IMR-90 (cell line): ENCODE results near the gene SMYD5. TPM values are rescaled to one million over a fixed set of nuclear protein-coding genes. Genes with fewer than 3 reads are reported as not detected.

Experiments
- ATAC-seq: fragments of 200-7000 bp; cut with Tn5 transposase; 2 replicates; pipeline ENCODE4 v1.9.1; 2020; ENCODE audit warnings: low read depth, mild to moderate bottlenecking, moderate library complexity
- BruUV-seq: library from RNA; stranded (reverse); fragments of 400-500 nt; replicated peaks from 2 replicates; lab custom pipeline; 2021; lab: Mats Ljungman, UMichigan
- CTCF ChIA-PET: fragments of 300-600 bp; formaldehyde crosslinking; extraction: SDS; loops from one replicate; lab custom pipeline; 2021; ENCODE audit warnings: antibody characterized with exemption; lab: Yijun Ruan, JAX
- POLR2A ChIA-PET: fragments of 300-600 bp; sonication (Branson Sonifier 250); formaldehyde crosslinking; loops from one replicate; lab custom pipeline; 2022; ENCODE audit warnings: antibody characterized with exemption; ENCODE audit not compliant: unreplicated experiment; lab: Charles Lee
- DNase-seq: peaks from one replicate; pipeline ENCODE4 v3.0.0; 2013
- H2AFZ ChIP-seq: replicated peaks from 2 replicates; pipeline ENCODE3; 2013; ENCODE audit warnings: low read length, mild to moderate bottlenecking; ENCODE audit not compliant: poor library complexity
- H2AK5ac ChIP-seq: 2 replicates; pipeline ENCODE4 v1.6.1; 2013; ENCODE audit warnings: low read depth, low read length, inconsistent platforms
- H2AK9ac ChIP-seq: replicated peaks from 2 replicates; pipeline ENCODE3; 2013; ENCODE audit warnings: mild to moderate bottlenecking, low read depth, low read length, moderate library complexity; ENCODE audit not compliant: poor library complexity
- H2BK120ac ChIP-seq: 2 replicates; pipeline ENCODE4 v1.6.1; 2013; ENCODE audit warnings: low read depth, low read length, inconsistent platforms
- H2BK15ac ChIP-seq: 3 replicates; pipeline ENCODE4 v1.6.1; 2013; ENCODE audit warnings: low read depth, low read length, inconsistent platforms
- H2BK20ac ChIP-seq: 2 replicates; pipeline ENCODE4 v1.6.1; 2013; ENCODE audit warnings: low read depth, mild to moderate bottlenecking, inconsistent platforms, low read length, moderate library complexity
- H2BK5ac ChIP-seq: 2 replicates; pipeline ENCODE4 v1.6.1; 2013; ENCODE audit warnings: mild to moderate bottlenecking, low read depth, low read length, inconsistent platforms; ENCODE audit not compliant: poor library complexity, severe bottlenecking
- H3K14ac ChIP-seq: replicated peaks from 2 replicates; pipeline ENCODE4 v1.6.1; 2013; ENCODE audit warnings: low read depth, low read length, inconsistent platforms
- H3K18ac ChIP-seq: 2 replicates; pipeline ENCODE4 v1.6.1; 2013; ENCODE audit warnings: low read depth, low read length, control low read depth
- H3K23ac ChIP-seq: 2 replicates; pipeline ENCODE4 v1.6.1; 2013; ENCODE audit warnings: low read depth, low read length, inconsistent platforms
- H3K27ac ChIP-seq: 2 replicates; pipeline ENCODE4 v1.5.1; 2013; ENCODE audit warnings: mild to moderate bottlenecking, control low read depth, low read length; ENCODE audit not compliant: insufficient read depth
- H3K27me3 ChIP-seq: 2 replicates; pipeline ENCODE4 v1.6.1; 2013; ENCODE audit warnings: low read length; ENCODE audit not compliant: control insufficient read depth, insufficient read depth
- H3K36me3 ChIP-seq: 2 replicates; pipeline ENCODE4 v1.6.1; 2013; ENCODE audit warnings: low read length, mixed read lengths; ENCODE audit not compliant: control insufficient read depth, insufficient read depth
- H3K4ac ChIP-seq: 2 replicates; pipeline ENCODE4 v1.6.1; 2013; ENCODE audit warnings: low read depth, low read length, inconsistent platforms
- H3K4me1 ChIP-seq: 2 replicates; pipeline ENCODE4 v1.6.1; 2013; ENCODE audit warnings: low read length, mixed read lengths; ENCODE audit not compliant: control insufficient read depth, insufficient read depth
- H3K4me2 ChIP-seq: 2 replicates; pipeline ENCODE4 v1.6.1; 2013; ENCODE audit warnings: low read depth, mild to moderate bottlenecking, control low read depth, low read length, moderate library complexity
- H3K4me3 ChIP-seq: 2 replicates; pipeline ENCODE4 v1.5.1; 2013; ENCODE audit warnings: low read depth, mild to moderate bottlenecking, control low read depth, low read length, moderate library complexity; ENCODE audit not compliant: insufficient read depth
- H3K56ac ChIP-seq: 2 replicates; pipeline ENCODE4 v1.6.1; 2013; ENCODE audit warnings: low read length, inconsistent platforms; ENCODE audit not compliant: insufficient read depth; ENCODE audit errors: extremely low read depth
- H3K79me1 ChIP-seq, 2 experiments: 2 replicates each; pipeline ENCODE4 v1.6.1; 2013; ENCODE audit warnings: low read length in 2 of 2, inconsistent platforms in 1 of 2, low read depth in 1 of 2
- H3K9ac ChIP-seq: 2 replicates; pipeline ENCODE4 v1.6.1; 2013; ENCODE audit warnings: low read depth, low read length, control low read depth
- H3K9me1 ChIP-seq: 2 replicates; pipeline ENCODE4 v1.6.1; 2013; ENCODE audit warnings: low read length, inconsistent platforms; ENCODE audit not compliant: insufficient read depth
- H3K9me3 ChIP-seq: 2 replicates; pipeline ENCODE4 v1.6.1; 2013; ENCODE audit warnings: low read length; ENCODE audit not compliant: control insufficient read depth, insufficient read depth
- H4K20me1 ChIP-seq: 2 replicates; pipeline ENCODE4 v1.6.1; 2013; ENCODE audit warnings: low read length, inconsistent platforms; ENCODE audit not compliant: insufficient read depth
- H4K5ac ChIP-seq: 2 replicates; pipeline ENCODE4 v1.6.1; 2013; ENCODE audit warnings: mild to moderate bottlenecking, low read depth, low read length, control low read depth
- H4K8ac ChIP-seq, 2 experiments: 2 replicates each; pipeline ENCODE4 v1.6.1; 2013; ENCODE audit warnings: low read depth in 2 of 2, low read length in 2 of 2, control low read depth in 1 of 2, inconsistent platforms in 1 of 2
- H4K91ac ChIP-seq: 2 replicates; pipeline ENCODE4 v1.6.1; 2013; ENCODE audit warnings: low read depth, low read length, inconsistent platforms; ENCODE audit not compliant: insufficient read depth
- BHLHE40 ChIP-seq: fragments of 150-350 bp; IDR thresholded peaks from 2 replicates; pipeline ENCODE4 v1.6.1; 2016; ENCODE audit warnings: mild to moderate bottlenecking, low read depth, low read length
- CEBPB ChIP-seq: IDR thresholded peaks from 2 replicates; pipeline ENCODE4 v1.6.1; 2012; ENCODE audit warnings: low read depth, low read length, improper control_type of control experiment
- CHD1 ChIP-seq: IDR thresholded peaks from 2 replicates; pipeline ENCODE4 v1.6.1; 2012; ENCODE audit warnings: low read depth, low read length, improper control_type of control experiment
- CTCF ChIP-seq: conservative IDR thresholded peaks from 2 replicates; pipeline ENCODE4 v1.5.1; 2012; ENCODE audit warnings: mild to moderate bottlenecking, low read depth, low read length, improper control_type of control experiment
- ELK1 ChIP-seq: fragments of 150-350 bp; IDR thresholded peaks from 2 replicates; pipeline ENCODE4 v1.6.1; 2016; ENCODE audit warnings: low read depth, mild to moderate bottlenecking, low read length, moderate library complexity, borderline replicate concordance
- FOS ChIP-seq: fragments of 150-350 bp; IDR thresholded peaks from 2 replicates; pipeline ENCODE4 v1.6.1; 2016; ENCODE audit warnings: low read depth, low read length
- MAFK ChIP-seq: IDR thresholded peaks from 2 replicates; pipeline ENCODE4 v1.6.1; 2012; ENCODE audit warnings: low read depth, low read length, improper control_type of control experiment
- MXI1 ChIP-seq: IDR thresholded peaks from 2 replicates; pipeline ENCODE4 v1.6.1; 2012; ENCODE audit warnings: low read depth, mild to moderate bottlenecking, low read length, moderate library complexity, borderline replicate concordance
- NFE2L2 ChIP-seq: fragments of 150-350 bp; IDR thresholded peaks from 2 replicates; pipeline ENCODE4 v1.6.1; 2016; ENCODE audit warnings: low read depth, mild to moderate bottlenecking, low read length
- POLR2A ChIP-seq: IDR thresholded peaks from 2 replicates; pipeline ENCODE4 v1.6.1; 2012; ENCODE audit warnings: mild to moderate bottlenecking, low read depth, low read length
- RAD21 ChIP-seq: IDR thresholded peaks from 2 replicates; pipeline ENCODE4 v1.6.1; 2012; ENCODE audit warnings: low read length, improper control_type of control experiment
- RCOR1 ChIP-seq: IDR thresholded peaks from 2 replicates; pipeline ENCODE4 v1.6.1; 2012; ENCODE audit warnings: mild to moderate bottlenecking, low read length, improper control_type of control experiment; ENCODE audit not compliant: insufficient replicate concordance
- SMC3 ChIP-seq: fragments of 150-350 bp; IDR thresholded peaks from 2 replicates; pipeline ENCODE4 v1.6.1; 2016; ENCODE audit warnings: low read depth, mild to moderate bottlenecking, antibody characterized with exemption, low read length, moderate library complexity
- USF2 ChIP-seq: fragments of 150-350 bp; IDR thresholded peaks from 2 replicates; pipeline ENCODE4 v1.6.1; 2017; ENCODE audit warnings: mild to moderate bottlenecking, antibody characterized with exemption, low read length, low read depth
- WGBS, 2 experiments: methylation state at CpG; one replicate each; pipeline versions ENCODE4 v1.1.5 to v1.1.7; 2013; ENCODE audit warnings: missing lambda C conversion rate in 2 of 2; ENCODE audit not compliant: insufficient read length in 1 of 2; ENCODE audit errors: extremely low coverage in 2 of 2; 5-methylcytosine and 5-hydroxymethylcytosine counted together
- dilution Hi-C: fragments of 300-500 bp; cut with HindIII; formaldehyde crosslinking; loops from one replicate; pipeline ENCODE4 v1.14.3; 2018; ENCODE audit warnings: low sequenced_read_pairs; ENCODE audit not compliant: unreplicated experiment
- in situ Hi-C: fragments of 300-500 bp; cut with MboI; formaldehyde crosslinking; loops from 3 replicates; pipeline ENCODE4 v1.14.3; 2019; ENCODE audit warnings: low sequenced_read_pairs, inconsistent platforms, mixed read lengths
- intact Hi-C: fragments of 100-400 bp; cut with micrococcal nuclease; formaldehyde crosslinking; loops from 2 replicates; pipeline ENCODE4 v1.10.0; 2022
- polyA plus RNA-seq, 3 experiments: library from polyadenylated mRNA; depleted of rRNA; stranded (reverse); fragments of >200 nt; gene quantifications; 2 replicates each; pipeline ENCODE4 v1.2.3, GENCODE V29; 2012; ENCODE audit warnings: low replicate concordance in 1 of 3
- total RNA-seq: library from RNA; depleted of rRNA; stranded (reverse); fragments of >200 nt; gene quantifications from 2 replicates; pipeline ENCODE4 v1.2.3, GENCODE V29; 2012

Gene SMYD5
- total and polyA plus RNA-seq, 2 of the 4 experiments (the other 2 are of a cell fraction): 17.8 to 19.7 TPM

- 0% methylated on average over 3 of the region's 44 CpGs; no CpG with 5 or more reads in 1 of the 2 experiments for WGBS, 2 experiments
- no peak for ATAC-seq
- no peak for TF ChIP-seq RAD21
- no peak for TF ChIP-seq CEBPB
- TF ChIP-seq CHD1: no peak
- TF ChIP-seq RCOR1: no peak
- TF ChIP-seq POLR2A: no peak
- TF ChIP-seq CTCF: no peak
- no peak for TF ChIP-seq FOS
- TF ChIP-seq MAFK: no peak
- TF ChIP-seq SMC3: no peak
- TF ChIP-seq MXI1: no peak
- no peak for TF ChIP-seq USF2
- no peak for TF ChIP-seq BHLHE40
- TF ChIP-seq NFE2L2: no peak
- TF ChIP-seq ELK1: no peak
Observed at GRCh38 chr2:73203055-73203681, 10.9 kb upstream of the SMYD5 start.

More at GRCh38 chr2:73203055-73203681, 10.9 kb upstream of the SMYD5 start:
- POLR2A ChIA-PET: no interaction called here
- Histone ChIP-seq H3K4me3 (no peak overlapping the region), H4K8ac (no peak overlapping the region), H2BK5ac (no peak overlapping the region), H2AFZ (peak overlapping the region; percentile 11), H3K79me1 (no peaks in the 10 kb centered on the region), H4K5ac (no peak overlapping the region), H3K36me3 (no peaks in the 10 kb centered on the region), H3K18ac (no peak overlapping the region), H3K4me1 (peaks cover 2% of the 10 kb centered on the region; the same call in 1 of the 2 replicates), H2BK20ac (no peak overlapping the region), H3K4ac (no peak overlapping the region), H3K4me2 (no peak overlapping the region), H3K9me3 (no peaks in the 10 kb centered on the region), H2AK9ac (peak overlapping the region; percentile 28), H3K14ac (no peak overlapping the region), H2BK120ac (no peak overlapping the region), H3K23ac (no peak overlapping the region), H3K9me1 (no peaks in the 10 kb centered on the region), H2AK5ac (no peak overlapping the region), H3K56ac (no peak overlapping the region), H3K27me3 (peaks cover 57% of the 10 kb centered on the region), H2BK15ac (no peak overlapping the region), H4K20me1 (no peaks in the 10 kb centered on the region), H4K91ac (no peak overlapping the region), H3K27ac (no peak overlapping the region), H3K9ac (no peak overlapping the region)
- no TSS peak for BruUV-seq
- in situ Hi-C loops: no loop called here
- no peak for DNase-seq
- intact Hi-C loops: no loop called here
- CTCF ChIA-PET: interaction anchor here (0.7 kb wide), 1 partner anchor 341 kb away, joined by 3 read pairs; no protein-coding TSS in a partner anchor
- dilution Hi-C loops: no loop called here
